ENCODE results near the gene PAK6. TPM values are rescaled to one million over a fixed set of nuclear protein-coding genes. Genes with fewer than 3 reads are reported as not detected.

The PAK6 gene
- 1 to 10 TPM in 2 of 4 donors, under 1 TPM in 2; 0.94 to 4.6 (median 1.6) TPM for total RNA-seq

DNA sequence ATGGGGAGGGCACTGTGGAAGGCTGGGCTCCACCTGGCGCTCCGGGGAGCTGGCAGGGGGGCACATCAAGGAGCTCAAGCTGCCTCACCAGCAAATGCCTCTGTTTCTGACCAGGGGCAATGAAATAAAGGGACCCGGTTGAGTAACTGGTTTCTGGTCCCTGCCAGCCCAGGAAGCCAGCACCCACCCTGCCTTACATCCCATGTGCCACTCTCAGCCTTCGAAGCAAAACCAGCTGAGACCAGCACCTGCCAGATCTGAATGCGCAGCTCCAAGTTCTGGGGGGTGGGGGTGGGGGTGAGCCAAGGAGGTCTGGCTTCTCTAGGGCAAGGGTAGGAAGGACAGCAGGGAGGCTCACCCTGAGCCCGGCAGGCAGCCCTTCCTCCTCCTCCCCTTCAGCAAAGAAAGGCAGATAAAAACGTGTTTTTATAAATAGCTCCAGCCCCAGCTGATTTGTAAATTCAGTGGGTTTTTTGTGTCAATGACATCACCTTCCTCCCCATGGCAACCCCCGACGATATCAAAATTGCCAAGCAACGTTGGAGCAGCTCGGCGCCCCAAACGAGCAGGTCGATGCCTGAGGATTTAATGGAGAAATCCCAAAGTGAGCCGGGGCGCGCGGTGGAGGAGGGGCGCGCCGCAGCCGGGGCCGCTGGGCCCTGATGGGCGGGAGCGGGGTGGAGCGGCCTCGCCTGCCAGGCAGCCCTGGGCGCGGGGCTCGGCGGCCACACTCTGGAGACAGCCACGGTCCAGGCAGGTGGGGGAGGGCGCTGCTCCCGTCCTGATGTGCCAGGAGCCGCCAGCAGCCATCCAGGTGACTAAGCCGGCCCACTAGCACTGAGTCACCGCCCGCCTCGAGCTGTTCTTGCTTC, at the start of gene PAK6:
PAK6 (plus strand) TSS at position 532 of the 872 bp plus-strand sequence. CDS start 25,723 bp downstream, outside the sequence.
- WGBS, 2 donors (ENCODE audit: low coverage in 1 of 2), result 33 to 67% methylated on average over 2 to 3 of the region's 39 CpGs

DNA sequence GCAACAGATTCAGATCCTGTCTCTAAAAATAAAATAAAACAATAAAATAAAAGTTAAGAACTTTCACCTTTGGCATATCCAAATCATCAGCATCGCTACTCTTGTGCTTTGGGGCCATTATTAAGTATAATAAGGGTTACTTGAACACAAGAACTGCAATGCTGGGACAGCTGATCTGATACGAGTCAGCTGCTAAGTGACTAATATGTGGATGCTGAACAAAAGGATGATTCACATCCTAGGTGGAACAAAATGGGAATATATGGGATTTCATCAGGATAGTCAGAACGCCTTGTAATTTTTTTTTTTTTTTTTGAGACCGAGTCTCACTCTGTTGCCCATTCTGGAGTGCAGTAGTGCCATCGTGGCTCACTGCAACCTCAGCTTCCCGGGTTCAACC, 48.3 kb upstream of the PAK6 start:
- Histone ChIP-seq H3K27me3 (no peaks in the 10 kb centered on the region), H3K4me3 (no peak overlapping the region), H3K4me1 (no peaks in the 10 kb centered on the region), H3K9me3 (no peaks in the 10 kb centered on the region), H3K27ac (no peak overlapping the region), H3K36me3 (no peaks in the 10 kb centered on the region)
- TF ChIP-seq, protein P1, sequence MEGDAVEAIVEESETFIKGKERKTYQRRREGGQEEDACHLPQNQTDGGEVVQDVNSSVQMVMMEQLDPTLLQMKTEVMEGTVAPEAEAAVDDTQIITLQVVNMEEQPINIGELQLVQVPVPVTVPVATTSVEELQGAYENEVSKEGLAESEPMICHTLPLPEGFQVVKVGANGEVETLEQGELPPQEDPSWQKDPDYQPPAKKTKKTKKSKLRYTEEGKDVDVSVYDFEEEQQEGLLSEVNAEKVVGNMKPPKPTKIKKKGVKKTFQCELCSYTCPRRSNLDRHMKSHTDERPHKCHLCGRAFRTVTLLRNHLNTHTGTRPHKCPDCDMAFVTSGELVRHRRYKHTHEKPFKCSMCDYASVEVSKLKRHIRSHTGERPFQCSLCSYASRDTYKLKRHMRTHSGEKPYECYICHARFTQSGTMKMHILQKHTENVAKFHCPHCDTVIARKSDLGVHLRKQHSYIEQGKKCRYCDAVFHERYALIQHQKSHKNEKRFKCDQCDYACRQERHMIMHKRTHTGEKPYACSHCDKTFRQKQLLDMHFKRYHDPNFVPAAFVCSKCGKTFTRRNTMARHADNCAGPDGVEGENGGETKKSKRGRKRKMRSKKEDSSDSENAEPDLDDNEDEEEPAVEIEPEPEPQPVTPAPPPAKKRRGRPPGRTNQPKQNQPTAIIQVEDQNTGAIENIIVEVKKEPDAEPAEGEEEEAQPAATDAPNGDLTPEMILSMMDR (IDR thresholded peaks at IDR 0.05), result no peak
- TF ChIP-seq EP300 (IDR thresholded peaks at IDR 0.05), result no peak
- TF ChIP-seq POLR2AphosphoS5 (IDR thresholded peaks at IDR 0.05), result no peak
- ATAC-seq, result no peak
- WGBS, 2 donors (ENCODE audit: low coverage in 1 of 2), result 77 to 87% methylated on average over 5 to 6 of the region's 6 CpGs

More for the DNA sequence above, at the start of gene PAK6:
- H3K4me3 ChIP-seq, result peak within 1 kb of the TSS in 1 of 2 donors; percentile 45
- TF ChIP-seq POLR2AphosphoS5 (IDR thresholded peaks at IDR 0.05) (no peak), POLR2A (IDR thresholded peaks at IDR 0.05) (no peak), EP300 (IDR thresholded peaks at IDR 0.05) (no peak)
- TF ChIP-seq, protein P1 (IDR thresholded peaks at IDR 0.05), result no peak
- H3K36me3 ChIP-seq, result no peaks in the 10 kb centered on the region
- ATAC-seq, result peak; percentile 61
- H3K4me1 ChIP-seq, result peaks cover 0 to 12% (median 5%) of the 10 kb centered on the region in 3 donors
- no peaks in the 10 kb centered on the region for H3K9me3 ChIP-seq
- peaks cover 5% of the 10 kb centered on the region for H3K27me3 ChIP-seq
- no peak within 1 kb of the TSS for H3K27ac ChIP-seq

DNA sequence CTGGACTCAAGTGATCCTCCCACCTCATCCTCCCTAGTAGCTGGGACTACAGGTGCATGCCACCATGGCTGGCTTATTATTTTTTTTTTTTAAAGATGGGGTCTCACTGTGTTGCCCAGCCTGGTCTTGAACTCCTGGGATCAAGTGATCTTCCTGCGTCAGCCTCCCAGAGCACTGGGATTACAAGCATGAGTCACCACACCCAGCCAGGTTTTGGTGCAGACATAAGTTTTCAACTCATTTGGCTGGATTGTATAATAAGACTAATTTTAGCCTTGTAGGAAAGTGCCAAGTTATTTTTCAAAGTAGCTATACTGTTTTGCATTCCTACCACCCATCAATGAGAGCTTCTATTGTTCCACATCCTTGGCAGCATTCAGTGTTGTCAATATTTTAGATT, 45.9 kb upstream of the PAK6 start:
- no peak for ATAC-seq
- no peak for TF ChIP-seq POLR2A (IDR thresholded peaks at IDR 0.05)
- no peak for TF ChIP-seq POLR2AphosphoS5 (IDR thresholded peaks at IDR 0.05)
- TF ChIP-seq, protein P1 (IDR thresholded peaks at IDR 0.05), result no peak
- TF ChIP-seq EP300 (IDR thresholded peaks at IDR 0.05), result no peak
- WGBS, 2 donors (ENCODE audit: low coverage in 1 of 2), result no CpG with 5 or more reads among the region's 1 CpG
- Histone ChIP-seq H3K4me3 (no peak overlapping the region), H3K27me3 (no peaks in the 10 kb centered on the region), H3K9me3 (no peaks in the 10 kb centered on the region), H3K36me3 (no peaks in the 10 kb centered on the region), H3K4me1 (no peaks in the 10 kb centered on the region), H3K27ac (no peak overlapping the region)

DNA sequence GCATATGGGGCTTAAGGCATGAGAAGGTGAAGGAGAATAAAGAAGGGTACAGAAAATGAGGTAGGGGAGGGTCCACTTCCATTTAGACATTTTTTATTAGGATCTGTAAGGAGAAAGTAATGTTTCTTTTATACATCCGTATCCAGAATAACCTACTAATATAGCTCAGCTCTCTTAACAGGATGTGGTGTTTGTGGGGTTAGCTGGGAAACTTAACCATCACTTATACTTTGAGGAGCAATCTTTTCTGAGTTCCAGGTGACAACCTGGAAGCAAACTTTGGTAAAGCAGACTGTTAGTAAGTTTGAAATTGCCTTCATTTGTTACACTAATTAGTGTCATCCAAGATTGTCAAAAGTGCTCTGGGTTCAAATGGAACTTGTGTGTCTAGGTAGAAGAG, 41.4 kb upstream of the PAK6 start:
- H3K27me3 ChIP-seq, result no peaks in the 10 kb centered on the region
- no peak overlapping the region for H3K27ac ChIP-seq
- H3K4me1 ChIP-seq, result no peaks in the 10 kb centered on the region
- 71 to 100% methylated on average over 1 of the region's 1 CpG for WGBS, 2 donors (ENCODE audit: low coverage in 1 of 2)
- ATAC-seq, result no peak
- no peaks in the 10 kb centered on the region for H3K9me3 ChIP-seq
- TF ChIP-seq POLR2AphosphoS5 (IDR thresholded peaks at IDR 0.05) (no peak), EP300 (IDR thresholded peaks at IDR 0.05) (no peak), POLR2A (IDR thresholded peaks at IDR 0.05) (no peak)
- TF ChIP-seq, protein P1 (IDR thresholded peaks at IDR 0.05), result no peak
- no peak overlapping the region for H3K4me3 ChIP-seq
- H3K36me3 ChIP-seq, result no peaks in the 10 kb centered on the region

Measured in gastroesophageal sphincter (tissue), 4 donors.